HCEC 1CT (cell line): ENCODE results near the gene JARID2.
A peak's percentile ranks its signal among the peaks of the same experiment; 100 is the strongest.
"Not testable (repeated sequence)": the region's sequence is repeated elsewhere in the genome, so short reads cannot be mapped to it uniquely, and the experiment has no call there.

Source experiments
- DNase-seq: peaks from one replicate; pipeline ENCODE4 v3.0.0-alpha.2; 2017

JARID2 gene

DNA sequence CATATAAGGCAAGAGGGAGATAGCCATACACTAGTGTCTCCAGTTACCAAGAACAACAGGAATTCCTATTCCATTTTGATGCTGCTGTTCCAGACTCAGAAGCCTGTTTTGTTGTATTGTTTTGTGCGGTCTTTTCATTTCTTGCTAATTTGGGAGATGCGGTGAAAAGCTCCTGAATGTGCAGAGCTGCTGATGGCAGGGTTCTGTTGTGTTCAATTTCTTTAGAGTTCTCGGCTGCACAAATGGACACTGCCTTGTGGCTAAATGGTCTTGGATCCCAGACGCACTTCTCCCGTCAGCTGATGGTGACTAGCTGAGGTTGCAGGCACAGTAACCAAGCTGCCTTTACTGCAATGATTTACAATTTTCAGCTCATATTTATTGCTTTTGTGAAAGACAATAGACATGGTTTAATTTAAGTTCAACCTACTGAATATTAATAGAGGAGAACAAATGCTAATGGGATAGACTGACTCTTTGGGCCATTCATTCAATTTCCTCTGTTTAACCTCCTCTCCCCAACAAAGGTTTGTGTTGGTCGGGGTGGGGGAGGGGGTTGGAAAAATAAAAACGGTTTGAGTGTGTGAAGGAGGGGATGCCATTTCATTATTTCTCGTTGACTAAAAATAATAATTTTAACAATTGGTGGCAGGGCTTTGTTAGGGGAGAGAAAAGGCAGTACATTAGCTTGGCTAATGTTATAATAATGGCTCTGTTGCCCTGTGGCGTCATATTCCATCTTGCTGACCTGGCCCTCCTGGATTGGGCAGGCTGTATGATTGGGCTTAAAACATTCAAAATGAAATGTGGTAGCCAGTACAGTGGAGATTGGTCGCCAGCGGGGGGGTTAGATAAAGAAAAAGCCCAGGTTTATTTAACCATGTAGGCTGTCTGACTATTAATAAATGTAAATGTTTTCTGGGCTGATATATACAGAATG is 159.5 kb downstream of the JARID2 start:
- DNase-seq = no peak

DNA sequence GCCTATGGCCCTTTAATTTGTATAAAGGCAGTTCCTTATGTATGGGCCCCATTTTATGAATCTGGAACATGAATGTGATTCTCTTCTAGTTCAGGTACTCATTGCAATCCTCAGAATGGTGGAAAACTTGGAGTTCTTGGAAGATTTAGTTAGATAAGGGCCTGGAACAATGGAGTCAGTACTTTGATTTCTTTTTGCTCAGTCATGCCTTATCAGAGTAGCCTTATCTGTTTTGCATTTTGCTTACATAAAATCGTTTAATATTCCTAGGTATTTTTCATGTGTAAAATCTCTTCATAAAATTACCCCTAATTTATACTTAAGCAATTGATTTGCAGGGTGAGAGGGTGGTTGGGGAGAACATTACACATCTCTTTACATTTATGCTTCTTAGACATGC is 160.6 kb downstream of the JARID2 start:
- no peak for DNase-seq

DNA sequence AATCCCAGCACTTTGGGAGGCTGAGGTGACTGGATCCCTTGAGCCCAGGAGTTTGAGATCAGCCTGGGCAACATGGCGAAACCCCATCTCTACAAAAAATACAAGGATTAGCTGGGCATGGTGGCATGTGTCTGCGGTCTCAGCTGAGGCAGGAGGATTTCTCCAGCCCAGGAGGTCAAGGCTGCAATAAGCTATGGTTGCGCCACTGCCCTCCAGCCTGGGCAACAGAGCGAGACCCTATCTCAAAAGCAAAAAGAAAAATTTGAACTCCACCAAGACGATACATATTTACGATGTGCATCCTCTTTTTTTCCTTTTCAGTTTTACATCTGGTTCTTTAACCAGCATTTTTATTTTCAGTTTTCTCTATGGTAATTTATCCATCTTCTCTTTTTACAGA is 162.1 kb downstream of the JARID2 start:
- DNase-seq = no peak

DNA sequence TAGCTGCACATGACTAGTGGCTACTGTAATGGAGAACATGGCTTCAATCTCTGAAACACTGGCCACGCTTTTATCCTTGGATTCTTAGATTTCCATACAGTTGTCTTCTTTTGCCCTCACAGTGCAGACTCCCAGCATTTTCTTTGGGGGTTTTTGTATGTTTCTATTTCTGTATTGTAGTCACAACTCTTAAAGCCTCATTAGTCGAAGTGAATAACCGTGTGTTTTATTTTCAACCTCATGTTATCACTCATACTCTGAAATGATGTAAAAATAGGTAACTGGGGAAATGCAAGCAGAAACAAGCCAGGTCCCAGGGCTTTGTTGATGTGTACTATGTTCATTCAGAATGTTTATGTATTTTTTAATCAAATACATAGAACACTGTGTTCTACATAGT is 162.9 kb downstream of the JARID2 start:
- DNase-seq = no peak

DNA sequence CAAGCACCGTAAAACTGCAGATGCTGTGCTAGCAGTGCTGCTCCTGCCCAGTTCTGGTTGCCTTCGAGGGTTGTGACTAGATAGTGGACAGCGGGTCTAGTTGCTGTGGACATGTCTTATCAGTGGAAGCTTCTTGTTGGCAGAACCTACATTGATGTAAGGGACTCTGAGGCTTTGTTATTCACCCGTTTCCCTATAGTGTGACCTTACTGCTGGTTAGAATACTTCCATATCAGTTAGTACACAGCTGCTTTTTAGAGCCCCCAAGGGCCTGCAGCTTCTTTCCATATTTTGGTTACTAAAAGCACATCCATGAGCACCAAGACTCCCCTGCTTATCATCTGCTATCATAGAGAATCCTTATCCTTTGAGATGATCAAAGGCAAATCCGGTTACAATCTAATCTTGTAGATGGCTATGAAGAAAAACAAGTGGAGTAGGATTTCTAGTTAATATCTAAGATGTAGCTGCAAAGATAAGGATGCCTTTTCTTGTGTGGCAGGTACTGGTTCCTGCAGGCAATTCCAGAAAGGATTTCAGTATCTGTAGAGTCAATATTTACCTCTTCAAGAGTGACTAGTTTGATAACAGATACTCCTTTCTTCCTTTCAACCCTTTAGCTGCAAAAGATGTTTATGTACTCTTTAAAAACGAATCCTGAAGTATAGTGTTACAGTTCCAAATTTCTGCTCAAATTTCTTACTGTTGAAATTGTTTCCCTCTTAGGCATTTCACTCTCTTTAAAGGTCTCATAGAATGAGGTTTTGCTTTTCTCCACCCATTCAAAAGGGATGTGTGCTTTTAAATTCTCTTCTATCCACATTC is 163.6 kb downstream of the JARID2 start:
- DNase-seq = no peak

DNA sequence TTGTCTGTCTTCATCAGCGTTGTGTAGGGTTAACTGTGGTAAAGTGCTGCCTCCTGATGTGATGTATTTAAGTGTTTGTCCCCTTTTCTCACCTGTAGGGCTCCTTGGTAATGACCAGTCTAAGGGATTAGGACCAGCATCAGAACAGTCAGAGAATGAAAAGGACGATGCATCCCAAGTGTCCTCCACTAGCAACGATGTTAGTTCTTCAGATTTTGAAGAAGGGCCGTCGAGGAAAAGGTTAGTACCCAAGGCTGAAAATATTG is 164.2 kb downstream of the JARID2 start:
- DNase-seq = no peak

DNA sequence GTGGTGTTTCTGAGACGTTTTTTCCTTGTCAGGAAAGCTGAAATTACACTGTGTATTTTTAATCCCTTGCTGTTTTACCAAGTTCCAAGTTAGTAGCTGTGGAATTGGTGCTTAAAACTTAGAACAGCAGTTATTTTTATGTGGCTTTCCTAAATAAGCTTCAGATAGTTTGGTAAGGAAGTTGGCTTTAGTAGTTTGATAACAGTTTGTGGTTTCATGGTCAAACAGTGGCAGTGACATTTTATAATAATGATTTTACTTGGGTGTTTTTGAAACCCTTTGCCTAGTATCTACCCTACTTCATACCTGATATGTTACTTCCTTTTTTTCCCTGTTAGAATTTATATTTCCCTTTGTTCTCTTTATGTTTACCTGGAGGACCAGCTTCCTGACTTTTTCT is 164.9 kb downstream of the JARID2 start:
- DNase-seq = no peak

DNA sequence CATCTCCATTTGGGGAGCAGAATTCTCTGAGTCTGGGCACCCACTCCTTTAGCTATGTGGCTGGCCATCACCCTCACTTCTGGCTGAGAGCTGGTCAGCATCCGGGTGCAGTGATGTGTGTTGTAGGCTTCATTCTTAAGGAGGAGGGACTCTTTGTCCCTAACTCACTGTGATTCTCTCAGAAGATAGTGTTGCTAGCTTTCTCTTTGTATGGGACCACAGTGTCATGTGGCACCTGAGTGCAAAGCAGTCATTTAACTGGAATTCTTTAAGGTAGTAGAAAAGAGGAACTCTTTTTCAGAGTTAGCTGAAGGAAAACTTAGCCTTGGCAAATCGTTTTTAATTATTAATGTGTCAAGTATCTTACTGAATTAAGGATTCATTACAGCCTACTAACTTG is 165.9 kb downstream of the JARID2 start:
- DNase-seq = no peak

DNA sequence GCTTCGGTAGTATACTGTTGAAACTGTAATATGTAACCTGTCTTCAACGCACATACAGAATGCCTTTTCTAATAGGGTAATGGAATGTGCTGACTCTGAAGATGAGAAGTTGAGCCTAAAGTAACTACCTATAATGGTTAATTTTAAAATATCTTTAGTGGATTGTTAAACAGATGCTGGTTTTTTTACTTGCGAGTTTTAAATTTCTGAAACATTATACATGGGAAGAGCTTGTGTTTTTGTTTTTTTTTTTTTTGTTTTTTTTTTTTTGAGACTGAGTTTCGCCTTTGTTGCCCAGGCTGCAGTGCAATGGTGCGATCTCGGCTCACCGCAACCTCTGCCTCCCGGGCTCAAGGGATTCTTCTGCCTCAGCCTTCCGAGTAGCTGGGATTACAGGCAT is 166.9 kb downstream of the JARID2 start:
- DNase-seq = no peak

DNA sequence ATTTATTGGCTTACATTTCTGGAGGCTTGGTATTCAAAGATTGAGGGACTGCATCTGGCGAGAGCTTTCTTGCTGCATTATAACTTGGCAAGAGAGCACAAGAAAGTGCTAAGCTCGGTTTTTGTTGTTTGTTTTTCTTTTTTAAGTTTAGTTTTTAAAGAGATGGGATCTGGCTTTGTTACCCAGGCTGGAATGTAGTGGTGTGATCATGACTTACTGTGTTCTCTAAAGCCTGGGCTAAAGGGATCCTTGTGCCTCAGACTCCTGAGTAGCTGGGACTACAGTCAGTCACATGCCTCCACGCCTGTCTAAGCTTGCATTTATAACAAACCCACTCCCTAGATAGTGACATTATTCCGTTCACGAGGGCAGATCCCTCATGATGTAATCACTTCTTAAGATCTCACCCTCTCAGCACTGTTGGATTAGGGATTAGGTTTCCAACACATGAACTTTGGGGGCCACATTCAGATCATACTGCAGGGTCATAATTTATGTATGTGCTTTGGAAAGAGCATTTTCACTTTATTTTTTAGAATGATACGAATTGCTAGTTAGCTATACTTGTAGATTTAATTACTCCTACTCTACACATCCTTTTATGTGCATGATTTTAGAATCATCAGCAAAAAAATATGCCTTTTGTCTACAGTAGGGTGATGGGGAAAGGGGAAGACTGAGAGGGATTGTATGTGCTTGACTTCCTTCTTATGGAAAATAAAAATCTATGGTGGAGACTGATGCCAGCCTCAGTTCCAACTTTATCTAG is 167.8 kb downstream of the JARID2 start:
- peak; percentile 52 for DNase-seq

DNA sequence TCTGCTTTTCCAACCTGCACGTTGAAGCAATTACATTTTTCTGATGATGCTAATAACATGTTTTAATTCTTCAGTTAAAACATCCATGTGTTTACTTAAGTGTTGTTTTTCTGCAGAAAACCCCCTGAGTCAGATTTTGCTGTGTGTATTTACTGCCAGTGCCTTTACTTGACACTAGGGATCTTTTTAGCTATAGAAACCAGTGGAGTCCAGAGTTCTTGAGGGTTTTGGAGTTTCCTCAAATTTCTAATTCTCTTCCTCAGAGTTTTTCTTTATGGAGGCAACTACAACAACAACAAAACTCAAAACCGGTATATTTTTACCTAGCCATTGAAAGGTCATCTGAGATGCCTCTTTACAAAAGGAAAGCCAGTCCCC is 168.4 kb downstream of the JARID2 start:
- no peak for DNase-seq

DNA sequence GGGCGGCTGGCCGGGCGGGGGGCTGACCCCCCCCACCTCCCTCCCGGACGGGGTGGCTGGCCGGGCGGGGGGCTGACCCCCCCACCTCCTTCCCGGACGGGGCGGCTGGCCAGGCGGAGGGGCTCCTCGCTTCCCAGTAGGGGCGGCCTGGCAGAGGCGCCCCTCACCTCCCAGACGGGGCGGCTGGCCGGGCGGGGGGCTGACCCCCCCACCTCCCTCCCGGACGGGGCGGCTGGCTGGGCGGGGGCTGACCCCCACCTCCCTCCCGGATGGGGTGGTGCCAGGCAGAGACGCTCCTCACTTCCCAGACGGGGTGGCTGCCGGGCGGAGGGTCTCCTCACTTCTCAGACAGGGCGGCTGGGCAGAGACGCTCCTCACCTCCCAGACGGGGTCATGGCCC is 169.8 kb downstream of the JARID2 start:
- DNase-seq = not testable (repeated sequence)

DNA sequence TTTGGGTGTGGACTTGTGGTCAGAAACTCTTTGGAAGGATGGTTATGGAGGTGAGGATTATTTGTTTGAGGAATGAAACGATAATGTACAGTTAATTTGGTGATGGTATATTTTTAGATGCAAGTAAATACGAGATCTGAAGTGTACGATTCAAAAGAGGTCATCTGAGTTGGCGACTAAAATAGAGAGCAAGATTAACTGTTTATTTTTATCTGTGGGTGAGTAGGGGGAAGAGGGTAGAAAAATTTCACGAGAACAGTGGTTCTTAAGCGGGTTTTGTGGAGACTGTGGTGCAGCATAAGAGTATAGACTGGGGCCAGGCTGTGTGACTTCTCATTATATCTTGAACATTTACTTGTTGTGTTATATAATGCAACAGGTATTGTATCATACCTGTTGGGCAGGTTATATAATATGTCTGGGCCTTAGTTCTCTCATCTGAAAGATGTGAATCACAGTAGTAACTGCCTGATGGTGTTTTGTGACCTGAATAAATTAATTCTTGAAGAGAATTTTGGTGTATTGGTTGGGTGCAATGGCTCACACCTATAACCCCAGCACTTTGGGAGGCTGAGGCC is 171.2 kb downstream of the JARID2 start:
- no peak for DNase-seq

DNA sequence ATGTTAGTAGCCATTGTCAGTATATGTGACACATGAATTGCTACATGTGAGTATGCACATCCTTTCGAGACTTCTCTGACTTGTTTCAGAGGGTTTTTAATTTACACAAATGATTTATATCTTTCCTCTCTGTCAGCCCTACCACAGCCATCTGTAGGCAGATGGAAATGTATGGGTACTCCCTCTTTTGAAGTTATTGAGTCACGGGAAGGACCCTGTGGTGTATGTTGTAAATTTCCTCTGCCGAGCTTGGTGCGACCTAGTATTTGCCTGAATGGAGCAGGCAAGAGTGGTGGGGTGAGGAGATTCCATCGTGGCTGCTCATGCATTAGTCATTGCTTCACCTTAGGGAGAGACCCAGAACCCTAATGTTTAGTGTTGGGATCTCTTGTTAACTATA is 171.9 kb downstream of the JARID2 start:
- peak; percentile 92 for DNase-seq

DNA sequence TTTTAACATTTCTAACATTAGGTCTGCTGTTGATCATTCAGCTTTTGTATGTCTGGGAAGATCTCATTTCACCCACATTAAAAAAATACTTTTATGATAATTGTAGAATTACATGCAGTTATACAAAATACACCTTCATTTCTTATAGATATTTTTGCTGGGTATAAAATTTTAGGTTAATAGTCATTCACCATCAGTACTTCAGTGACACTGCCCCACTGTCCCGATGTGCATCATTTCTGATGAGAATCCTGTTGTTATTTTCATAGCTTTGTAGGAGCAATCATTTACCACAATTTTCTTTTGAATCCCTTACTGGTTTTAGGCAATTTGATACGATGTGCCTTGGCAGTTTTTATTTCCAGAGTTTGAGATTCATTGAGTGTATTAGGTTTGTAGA is 173.6 kb downstream of the JARID2 start:
- no peak for DNase-seq

DNA sequence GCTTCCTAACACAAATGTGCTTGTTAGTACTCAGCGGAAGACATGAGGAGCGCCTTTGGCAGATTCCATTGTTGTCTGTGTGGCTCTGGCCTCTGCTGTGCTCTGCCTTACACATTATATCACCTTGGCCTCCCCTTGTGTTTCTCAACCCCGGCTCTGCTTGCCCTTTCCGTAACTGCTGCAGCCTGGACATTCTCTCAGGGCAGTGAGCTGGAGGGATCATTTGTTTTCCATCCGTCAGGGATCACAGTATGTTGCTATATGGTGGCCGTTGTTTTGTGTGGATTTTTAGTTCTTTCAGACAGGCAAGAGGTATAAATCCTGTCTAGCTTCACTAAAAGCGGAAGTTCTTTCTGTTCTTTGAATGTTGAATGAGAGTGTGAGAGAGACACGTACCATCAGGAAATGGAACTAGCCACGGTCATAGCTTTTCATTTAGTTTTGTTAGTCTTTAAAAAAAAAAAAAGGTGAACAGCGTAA is 175.1 kb downstream of the JARID2 start:
- DNase-seq = no peak

DNA sequence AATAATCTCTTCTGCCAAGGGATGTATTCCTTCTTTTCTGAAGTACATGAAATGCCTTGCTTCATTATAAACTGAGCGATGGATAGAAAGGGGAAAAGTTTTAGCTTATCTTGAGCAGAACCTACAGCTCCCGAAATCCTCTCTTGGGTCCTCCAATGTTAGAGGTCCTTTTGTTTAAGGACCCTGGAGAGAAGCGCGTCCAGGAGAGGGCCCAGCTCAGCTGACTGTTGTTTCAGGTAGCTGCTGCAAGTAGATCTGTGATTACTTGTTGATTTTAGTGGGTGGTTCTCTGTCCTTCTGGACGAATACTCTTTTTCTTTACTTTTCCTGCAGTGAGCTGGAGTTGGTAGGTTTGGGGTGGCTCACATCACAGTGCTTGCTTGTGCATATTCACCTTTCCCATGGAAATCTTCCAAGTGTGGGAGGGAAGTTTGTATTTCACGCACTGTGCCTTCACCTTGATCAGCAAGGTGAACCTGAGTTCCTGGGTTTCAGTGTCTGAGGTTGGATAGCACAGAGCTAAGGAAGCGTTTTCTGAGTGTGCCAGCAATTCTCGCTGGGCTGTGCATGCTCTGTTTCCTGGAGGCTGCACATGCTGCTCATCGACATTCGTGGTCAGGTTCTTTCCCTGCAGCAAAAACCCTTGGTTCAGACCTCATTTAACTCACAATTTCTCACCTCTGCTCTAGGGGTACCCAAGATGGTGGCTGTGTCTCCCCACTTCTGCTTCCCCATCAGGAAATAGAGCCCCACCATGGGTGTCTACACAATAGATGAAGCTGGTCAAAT is 176.3 kb downstream of the JARID2 start:
- no peak for DNase-seq

DNA sequence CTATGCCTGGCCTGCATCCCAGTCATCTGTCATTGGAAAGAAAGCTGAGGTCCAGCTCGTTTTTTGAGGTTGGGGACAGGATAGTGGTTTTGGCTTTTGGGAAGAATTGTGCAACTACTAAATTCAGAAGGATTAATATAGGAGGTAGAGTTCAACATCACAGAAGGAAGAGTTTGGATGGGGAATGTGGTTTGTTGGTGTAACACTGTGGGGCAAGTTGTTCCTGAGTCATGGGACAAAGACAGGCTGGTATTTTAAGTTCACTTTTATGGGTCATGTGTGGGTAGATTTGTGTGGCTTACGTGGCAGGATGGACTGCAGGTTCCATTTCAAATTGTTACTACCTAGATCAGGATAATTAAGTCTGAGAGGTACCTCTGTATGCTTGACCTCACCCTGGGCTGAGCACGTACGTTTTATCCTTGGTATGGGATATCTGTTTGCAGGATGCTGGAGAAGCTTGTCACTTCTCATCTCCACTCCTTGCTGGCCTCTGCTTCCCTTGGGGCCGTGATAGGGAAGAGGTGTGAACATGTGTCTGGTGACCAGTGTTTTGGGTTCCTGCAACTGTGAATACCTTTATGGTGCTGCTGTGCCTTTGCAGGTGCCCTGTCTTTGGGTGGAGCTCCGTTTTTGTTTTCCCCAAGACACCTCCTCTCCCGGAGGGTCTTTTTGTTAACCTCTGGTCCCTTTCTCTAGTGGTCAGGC is 177.6 kb downstream of the JARID2 start:
- no peak for DNase-seq

DNA sequence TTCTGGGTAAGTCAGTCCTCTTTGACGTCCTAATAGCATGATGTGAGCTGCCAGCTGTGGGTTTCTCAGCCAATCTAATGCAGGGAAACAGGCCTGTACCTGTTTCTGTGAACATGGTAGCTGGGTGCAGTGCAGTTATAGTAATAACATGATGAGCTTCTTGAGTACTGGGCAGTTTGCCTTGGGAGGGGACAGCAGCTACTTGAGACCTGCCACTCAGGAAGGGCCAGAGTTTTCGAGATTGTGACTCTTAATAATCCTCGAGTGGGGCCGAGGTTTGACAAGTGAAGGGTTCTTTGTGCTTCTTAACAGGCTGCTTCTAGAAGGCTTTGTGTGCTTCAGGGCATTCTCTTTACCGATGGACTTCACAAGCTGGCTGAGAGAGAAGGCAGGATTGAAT is 180.1 kb downstream of the JARID2 start:
- no peak for DNase-seq

DNA sequence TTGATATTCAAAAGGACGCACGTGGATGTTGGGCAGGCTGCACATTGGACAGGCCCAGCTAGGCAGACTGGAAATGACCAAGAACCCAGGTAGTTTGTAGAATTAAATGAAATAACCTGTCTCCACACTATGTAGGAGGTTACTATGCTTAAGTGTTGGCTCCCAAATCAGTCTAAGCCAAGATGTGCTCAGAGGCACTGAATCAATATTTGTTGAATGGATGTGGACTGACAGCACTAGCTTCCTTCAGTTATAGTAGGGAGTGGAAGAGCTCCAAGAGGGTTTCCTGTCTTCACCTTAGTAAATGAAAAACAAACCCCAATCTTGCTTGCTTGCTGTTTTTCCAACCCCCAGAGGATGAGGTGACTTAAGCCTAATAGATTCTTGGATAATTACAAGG is 180.5 kb downstream of the JARID2 start:
- no peak for DNase-seq

DNA sequence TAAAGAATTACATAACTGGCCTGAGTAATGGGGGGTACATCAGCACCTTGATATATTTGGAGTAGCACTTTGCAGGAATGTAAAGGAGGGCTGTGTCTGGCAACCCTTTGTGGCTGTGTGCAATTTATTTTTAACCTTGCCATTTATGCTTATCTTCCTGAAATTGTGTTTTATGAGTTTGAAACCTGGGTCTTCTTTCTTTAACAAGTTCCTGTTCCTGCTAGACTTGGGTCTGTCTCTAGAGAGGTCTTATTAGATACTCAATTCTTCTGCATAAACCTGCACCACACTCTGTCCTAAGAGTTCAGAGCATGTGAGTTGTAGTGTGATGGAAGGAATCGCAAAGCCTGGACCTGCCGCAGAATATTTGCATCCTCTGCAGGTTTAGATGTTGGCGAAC is 181.0 kb downstream of the JARID2 start:
- no peak for DNase-seq
